GM19240 (cell line): ENCODE measurements around the gene KCNQ1OT1.

ENCODE experiments used
- DNase-seq: peaks from one replicate; pipeline ENCODE4 v3.0.0; 2011; ENCODE audit warnings: low spot score; ENCODE audit not compliant: insufficient read length

KCNQ1OT1 gene

GRCh38 chr11:2573240-2574042 lies 126.4 kb downstream of the KCNQ1OT1 start:
- no peak for DNase-seq

- no peak for DNase-seq
These were observed 127.1 kb downstream of the KCNQ1OT1 start for GRCh38 chr11:2572491-2573239.

GRCh38 chr11:2571598-2572281 lies 128.1 kb downstream of the KCNQ1OT1 start:
- no peak for DNase-seq

GRCh38 chr11:2570841-2571597 lies 128.8 kb downstream of the KCNQ1OT1 start:
- DNase-seq: no peak

- DNase-seq: no peak
These were observed 129.5 kb downstream of the KCNQ1OT1 start for GRCh38 chr11:2570211-2570811.

- DNase-seq: no peak
These were observed 130.0 kb downstream of the KCNQ1OT1 start for GRCh38 chr11:2569731-2570210.

- no peak for DNase-seq
These were observed 130.5 kb downstream of the KCNQ1OT1 start for GRCh38 chr11:2569321-2569721.

- no peak for DNase-seq
These were observed 132.6 kb downstream of the KCNQ1OT1 start for GRCh38 chr11:2567026-2567671.

- DNase-seq: no peak
These were observed 133.4 kb downstream of the KCNQ1OT1 start for GRCh38 chr11:2566223-2567025.

GRCh38 chr11:2565447-2566222 lies 134.2 kb downstream of the KCNQ1OT1 start:
- no peak for DNase-seq

GRCh38 chr11:2564588-2565425 lies 135.0 kb downstream of the KCNQ1OT1 start:
- DNase-seq: no peak

- DNase-seq: no peak
These were observed 135.7 kb downstream of the KCNQ1OT1 start for GRCh38 chr11:2564008-2564530.

- DNase-seq: no peak
These were observed 136.4 kb downstream of the KCNQ1OT1 start for GRCh38 chr11:2563213-2564007.

- DNase-seq: no peak
These were observed 136.9 kb downstream of the KCNQ1OT1 start for GRCh38 chr11:2562890-2563212.

- no peak for DNase-seq
These were observed 137.9 kb downstream of the KCNQ1OT1 start for GRCh38 chr11:2561696-2562581.
